GM04504 (cell line): Measurements from ENCODE around the gene PFKFB1.

ENCODE experiments used
- DNase-seq: peaks from one replicate; pipeline ENCODE4 v3.0.0-alpha.2; 2012; ENCODE audit warnings: low read depth

PFKFB1 gene

DNA sequence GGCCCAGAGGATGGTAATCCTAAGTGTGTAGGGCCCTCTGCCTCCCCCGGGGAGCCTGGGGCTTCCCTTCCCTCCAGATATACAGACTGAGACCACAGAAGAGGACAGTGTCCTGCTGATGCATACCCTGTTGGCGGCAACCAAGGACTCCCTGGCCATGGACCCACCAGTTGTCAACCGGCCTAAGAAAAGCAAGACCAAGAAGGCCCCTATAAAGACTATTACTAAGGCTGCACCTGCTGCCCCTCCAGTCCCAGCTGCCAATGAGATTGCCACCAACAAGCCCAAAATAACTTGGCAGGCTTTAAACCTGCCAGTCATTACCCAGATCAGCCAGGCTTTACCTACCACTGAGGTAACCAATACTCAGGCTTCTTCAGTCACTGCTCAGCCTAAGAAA lies 71.4 kb downstream of the PFKFB1 start:
- DNase-seq = no peak

GRCh38 chrX:54921427-54922021 lies 72.5 kb downstream of the PFKFB1 start:
- DNase-seq = peak; percentile 8

DNA sequence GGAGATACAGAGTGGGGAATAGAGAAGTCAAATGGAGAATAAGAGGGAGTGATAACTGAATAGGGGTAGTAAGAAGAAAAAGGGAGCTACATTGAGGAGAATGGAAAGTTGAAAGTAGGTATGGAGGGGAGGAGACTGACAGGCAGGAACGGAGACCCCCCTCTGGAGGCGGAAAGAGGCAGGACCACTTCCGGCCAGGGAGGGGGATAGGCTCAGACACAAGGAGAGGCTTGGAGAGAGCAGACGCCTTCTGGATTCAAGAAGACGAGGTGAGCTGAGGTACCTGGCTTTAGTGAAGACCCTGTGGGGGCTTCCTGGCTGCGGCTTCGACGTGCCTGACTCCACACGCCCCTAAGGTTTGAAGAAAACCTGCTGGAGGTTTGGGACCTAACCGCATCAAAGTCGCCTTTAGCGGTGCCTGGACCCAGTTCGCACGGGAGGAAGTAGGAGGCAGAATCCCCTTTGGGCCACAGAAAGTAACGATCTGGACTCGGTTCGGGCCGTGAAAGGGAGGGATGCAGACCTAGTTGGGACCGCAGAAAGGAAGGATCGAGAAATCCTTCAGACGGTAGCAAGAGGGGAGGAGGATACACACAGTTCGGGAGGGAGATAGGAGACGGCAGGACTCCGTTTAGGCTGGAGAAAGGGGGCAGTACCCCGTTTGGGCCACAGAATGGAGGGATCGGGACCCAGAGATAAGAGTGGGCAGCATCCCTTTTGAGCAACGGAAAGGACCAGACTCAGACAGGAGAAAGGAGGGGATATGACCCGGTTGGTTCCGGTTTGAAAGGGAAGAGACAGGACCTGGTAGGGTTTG lies 73.2 kb downstream of the PFKFB1 start, which contains the start of gene TRO:
TSS of gene TRO (plus strand) at position 215 of the 817 bp plus-strand sequence. CDS start 1,423 bp downstream, outside the sequence.
- no peak for DNase-seq

- DNase-seq = no peak
These were observed 84.0 kb downstream of the PFKFB1 start for GRCh38 chrX:54909941-54910340.

- no peak for DNase-seq
These were observed 99.8 kb downstream of the PFKFB1 start for GRCh38 chrX:54894159-54894558.

GRCh38 chrX:54891573-54891972 lies 102.4 kb downstream of the PFKFB1 start:
- DNase-seq = no peak

DNA sequence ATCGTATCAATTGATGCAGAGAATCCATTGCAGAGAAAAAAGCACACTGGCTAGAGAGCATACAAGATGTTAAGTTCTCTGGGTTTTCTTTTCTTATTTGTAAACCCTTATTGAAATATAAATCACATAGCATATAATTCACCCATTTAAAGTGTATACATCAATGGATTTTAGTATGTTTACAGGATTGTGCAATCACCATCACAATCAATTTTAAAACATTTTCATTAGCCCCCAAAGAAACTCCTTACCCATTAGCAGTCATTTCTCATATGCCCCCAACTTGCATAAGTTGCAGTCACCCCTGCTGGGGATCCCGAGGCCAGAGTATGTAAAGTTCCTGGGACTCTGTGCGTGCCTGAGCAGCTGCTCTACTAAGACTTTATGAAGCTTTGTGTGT lies 108.2 kb downstream of the PFKFB1 start:
- DNase-seq = no peak
